ENCODE data around the gene OLIG3. TPM values are rescaled to one million over a fixed set of nuclear protein-coding genes. Genes with fewer than 3 reads are reported as not detected.

OLIG3 gene
- total and polyA plus RNA-seq, 2 of the 8 experiments (the other 6 are each of a cell fraction or from before 2014, with no cell fraction given): 0.60 to 1.3 TPM

DNA sequence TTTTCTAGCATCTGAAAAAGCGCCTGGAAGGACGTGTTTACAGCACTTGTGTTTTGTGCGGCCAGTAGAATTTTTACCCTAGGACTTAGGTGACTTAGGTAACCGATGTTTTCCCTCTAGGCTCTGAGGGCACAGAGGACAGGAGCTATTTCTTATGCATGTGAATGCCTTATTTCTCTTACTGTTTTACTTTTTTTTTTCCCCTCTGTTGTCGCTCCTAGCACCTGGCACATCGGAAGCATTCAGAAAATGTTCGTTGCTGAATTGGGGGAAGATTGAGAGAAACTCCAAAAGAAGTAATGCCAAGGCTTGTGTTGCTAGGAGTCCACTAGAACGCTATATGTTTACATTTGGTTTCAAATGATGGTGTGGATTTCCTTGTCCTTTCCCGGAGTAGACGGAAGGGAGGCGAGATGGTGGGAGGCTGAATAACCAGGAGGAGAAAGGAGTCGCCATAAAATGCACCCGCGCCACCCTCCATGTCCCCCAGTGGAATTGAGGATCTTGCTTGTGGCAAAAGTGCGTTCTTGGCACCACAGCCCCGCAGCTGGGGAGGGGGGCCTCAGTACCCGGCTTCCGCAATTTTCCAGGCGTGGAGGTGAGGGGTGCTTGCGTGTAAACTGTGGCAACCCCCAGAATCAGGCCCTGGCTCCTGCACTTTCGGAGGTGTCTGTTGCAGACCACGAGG is 6.9 kb downstream of the OLIG3 start:
- no peak overlapping the region for H3K23ac ChIP-seq (ENCODE audit: insufficient read length)
- H3K4ac ChIP-seq (replicated peaks; ENCODE audit: insufficient read length, low read depth, low read length): no peak overlapping the region
- peaks cover 23% of the 10 kb centered on the region for H3K23me2 ChIP-seq (ENCODE audit: low read depth, low read length)
- peak overlapping the region in 1 of 4 experiments; percentile 0; a peak in 2 of 7 replicates for H3K9ac ChIP-seq (replicated peaks in 1 of 4; ENCODE audit: extremely low read depth in 1 of 4, low read depth in 3 of 4, low read length in 3 of 4)
- no peaks in the 10 kb centered on the region for H3K36me3 ChIP-seq (ENCODE audit: control insufficient read depth in 2 of 4, insufficient read depth in 4 of 4, low read length in 3 of 4)
- FAIRE-seq (peak; percentile 45), DNase-seq (ENCODE audit: low read depth in 1 of 2, low spot score in 2 of 2) (no peak)
- H3K56ac ChIP-seq (replicated peaks; ENCODE audit: insufficient read length, low read depth, low read length): no peak overlapping the region
- H3K79me1 ChIP-seq (ENCODE audit: low read depth, low read length): no peaks in the 10 kb centered on the region
- H2BK5ac ChIP-seq (ENCODE audit: low read depth, low read length): peak overlapping the region; percentile 66; the same call in 1 of the 2 replicates
- H2BK120ac ChIP-seq (replicated peaks; ENCODE audit: low read depth, low read length): no peak overlapping the region
- H2BK20ac ChIP-seq (ENCODE audit: low read length): no peak overlapping the region
- no peak overlapping the region for H4K91ac ChIP-seq (replicated peaks; ENCODE audit: insufficient read length, low read length)
- H2BK15ac ChIP-seq (ENCODE audit: low read length): no peak overlapping the region
- H3K27ac ChIP-seq (ENCODE audit: low read depth, low read length): no peak overlapping the region
- no peak for TF ChIP-seq RFX5 (IDR thresholded peaks at IDR 0.05; ENCODE audit: borderline replicate concordance, low read depth, low read length)
- no peak for TF ChIP-seq CHD2 (IDR thresholded peaks at IDR 0.05; ENCODE audit: low read length)
- no peak for TF ChIP-seq CREB1 (IDR thresholded peaks at IDR 0.05)
- no peak for TF ChIP-seq SP2 (IDR thresholded peaks at IDR 0.05; ENCODE audit: low read length)
- no peak for TF ChIP-seq SIRT6 (IDR thresholded peaks at IDR 0.05; ENCODE audit: low read length)
- no peak for TF ChIP-seq POLR2AphosphoS5 (IDR thresholded peaks at IDR 0.05; ENCODE audit: low read depth, low read length)
- TF ChIP-seq TAF1 (IDR thresholded peaks at IDR 0.05; ENCODE audit: low read depth, low read length): no peak
- no peak overlapping the region for H4K8ac ChIP-seq (ENCODE audit: extremely low read depth, insufficient read depth, low read length)
- peak overlapping the region; percentile 56; the same call in 1 of the 2 replicates for H3K18ac ChIP-seq (ENCODE audit: extremely low read depth, low read length)
- peak overlapping the region; percentile 90 to 91 for H3K4me2 ChIP-seq (ENCODE audit: insufficient read depth in 1 of 2, low read depth in 2 of 2, low read length in 2 of 2)
- no peak overlapping the region for H3K14ac ChIP-seq (ENCODE audit: insufficient read length)
- H3K79me2 ChIP-seq (ENCODE audit: control insufficient read depth in 1 of 2, insufficient read depth in 2 of 2, low read length in 2 of 2): no peaks in the 10 kb centered on the region
- ChIA-PET CTCF (ENCODE audit: partially characterized antibody) (interaction anchor here (2.2 to 8.0 kb wide), 2 partner anchors 9 to 102 kb away, joined by 11 to 62 read pairs; no protein-coding TSS in a partner anchor), POLR2A (ENCODE audit: partially characterized antibody) (interaction anchor here (0.6 to 2.0 kb wide), 3 partner anchors 9 to 101 kb away, joined by 3 to 11 read pairs (median 5); no protein-coding TSS in a partner anchor)
- no peak overlapping the region for H2AFZ ChIP-seq (ENCODE audit: low read length)
- no peaks in the 10 kb centered on the region for H4K20me1 ChIP-seq (replicated peaks in 1 of 2; ENCODE audit: control insufficient read depth in 1 of 2, insufficient read depth in 2 of 2, low read length in 2 of 2)
- no peak overlapping the region for H4K5ac ChIP-seq (ENCODE audit: insufficient read length, low read depth, low read length)
- H3K9me3 ChIP-seq (ENCODE audit: insufficient read depth in 2 of 2, low read depth in 1 of 2, low read length in 1 of 2): 0 out of 4 replicates have a peak, but pooled peaks cover 0 to 3% of the 10 kb centered on the region in 2 experiments
- H3K4me1 ChIP-seq (replicated peaks in 1 of 4; ENCODE audit: control insufficient read depth in 3 of 4, insufficient read depth in 4 of 4, low read length in 3 of 4): peaks cover 8 to 29% (median 18%) of the 10 kb centered on the region in 4 experiments
- H2AK5ac ChIP-seq (ENCODE audit: low read depth, low read length): no peak overlapping the region
- peak overlapping the region; percentile 43 for H2BK12ac ChIP-seq (ENCODE audit: low read depth, low read length)
- WGBS, 2 experiments (ENCODE audit: extremely low coverage in 1 of 2, insufficient coverage in 1 of 2, insufficient read length in 1 of 2, insufficient replicate concordance in 2 of 2, low coverage in 1 of 2, low lambda C conversion rate in 2 of 2, missing lambda C conversion rate in 1 of 2): 3% methylated on average over 21 of the region's 22 CpGs; no CpG with 5 or more reads in 1 of the 2 experiments
- peak overlapping the region; percentile 34 to 71 (median 62); a peak in 6 of 8 replicates for H3K4me3 ChIP-seq (ENCODE audit: extremely low read depth in 1 of 4, insufficient read depth in 2 of 4, low read depth in 3 of 4, low read length in 4 of 4)
- peaks cover 28 to 75% (median 64%) of the 10 kb centered on the region in 4 experiments for H3K27me3 ChIP-seq (replicated peaks in 1 of 4; ENCODE audit: control insufficient read depth in 3 of 4, extremely low read depth in 1 of 4, insufficient read depth in 3 of 4, low read length in 3 of 4)
